ENCODE results near the gene TIFAB.

Gene TIFAB

DNA sequence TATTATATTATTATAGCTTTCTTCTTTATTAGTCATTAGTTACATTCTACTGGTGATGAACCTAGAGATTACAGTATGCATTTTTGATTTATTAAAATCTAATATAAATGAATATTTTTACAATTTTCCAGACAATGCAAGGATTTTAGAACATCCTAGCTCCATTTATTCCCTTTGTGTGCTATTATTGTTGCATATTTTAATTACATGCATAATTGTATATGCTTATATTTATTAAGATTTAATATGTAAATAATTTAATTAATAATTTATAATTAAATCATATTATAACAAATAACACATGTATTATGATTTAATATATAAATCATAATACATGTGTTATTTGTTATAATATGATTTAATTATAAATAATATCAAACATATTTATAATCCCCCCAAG, 29.7 kb downstream of the TIFAB start:
- Histone ChIP-seq H3K4me1 (ENCODE audit: control insufficient read depth, insufficient read depth, low read length) (no peaks in the 10 kb centered on the region), H3K9me3 (ENCODE audit: control insufficient read depth, insufficient read depth, low read depth, low read length) (no peaks in the 10 kb centered on the region; the same call in 1 of the 2 replicates), H3K36me3 (ENCODE audit: control insufficient read depth in 2 of 2, insufficient read depth in 1 of 2, low read length in 2 of 2) (no peaks in the 10 kb centered on the region), H3K27ac (ENCODE audit: extremely low read depth, low read depth, low read length) (no peak overlapping the region), H3K4me3 (ENCODE audit: low read depth, low read length) (no peak overlapping the region)
- CTCF ChIA-PET = interaction anchor here (1.2 to 1.7 kb wide), 2 partner anchors 35 to 144 kb away, joined by 3 to 4 read pairs; no protein-coding TSS in a partner anchor
- TF ChIP-seq REPIN1 (tag by site-specific recombination; IDR thresholded peaks at IDR 0.05; ENCODE audit: low read depth) (no peak), GFI1B (tag by site-specific recombination; IDR thresholded peaks at IDR 0.05) (no peak), ZNF292 (tag by site-specific recombination; IDR thresholded peaks at IDR 0.05; ENCODE audit: borderline replicate concordance, low read depth) (no peak), INSM2 (tag by site-specific recombination; IDR thresholded peaks at IDR 0.05) (no peak), ZNF629 (tag by site-specific recombination; IDR thresholded peaks at IDR 0.05) (no peak)
- POLR2A ChIA-PET = no interaction called here

DNA sequence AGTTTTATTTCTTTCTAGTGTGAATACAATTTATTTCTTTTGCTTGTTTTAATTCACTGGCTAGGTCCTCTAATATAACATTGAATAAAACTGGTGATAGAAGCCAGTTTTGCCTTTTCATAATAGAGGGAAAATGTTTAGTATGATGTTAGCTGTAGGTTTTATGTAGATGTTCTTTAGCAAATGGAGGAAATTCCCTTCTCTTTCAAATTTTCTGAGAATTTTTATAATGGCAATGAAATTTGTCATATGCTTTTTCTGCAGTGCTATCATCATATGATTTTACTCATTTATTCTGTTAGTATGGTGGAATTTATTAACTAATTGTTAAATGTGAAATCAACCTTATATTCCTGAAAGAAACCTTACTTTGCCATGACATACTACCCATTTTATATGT, 35.1 kb downstream of the TIFAB start:
- TF ChIP-seq, protein P1, sequence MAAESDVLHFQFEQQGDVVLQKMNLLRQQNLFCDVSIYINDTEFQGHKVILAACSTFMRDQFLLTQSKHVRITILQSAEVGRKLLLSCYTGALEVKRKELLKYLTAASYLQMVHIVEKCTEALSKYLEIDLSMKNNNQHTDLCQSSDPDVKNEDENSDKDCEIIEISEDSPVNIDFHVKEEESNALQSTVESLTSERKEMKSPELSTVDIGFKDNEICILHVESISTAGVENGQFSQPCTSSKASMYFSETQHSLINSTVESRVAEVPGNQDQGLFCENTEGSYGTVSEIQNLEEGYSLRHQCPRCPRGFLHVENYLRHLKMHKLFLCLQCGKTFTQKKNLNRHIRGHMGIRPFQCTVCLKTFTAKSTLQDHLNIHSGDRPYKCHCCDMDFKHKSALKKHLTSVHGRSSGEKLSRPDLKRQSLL (tag by site-specific recombination; IDR thresholded peaks at IDR 0.05) = no peak
- TF ChIP-seq ZNF335 (tag by site-specific recombination; conservative IDR thresholded peaks at IDR 0.05) (no peak), ZFHX2 (tag by site-specific recombination; conservative IDR thresholded peaks at IDR 0.05) (no peak), HIC1 (tag by site-specific recombination; IDR thresholded peaks at IDR 0.05) (no peak), ZNF324 (tag by site-specific recombination; IDR thresholded peaks at IDR 0.05) (no peak), ZNF561 (tag by site-specific recombination; IDR thresholded peaks at IDR 0.05; ENCODE audit: borderline replicate concordance) (no peak), ZNF48 (tag by site-specific recombination; IDR thresholded peaks at IDR 0.05) (no peak)
- H3K4me3 ChIP-seq (ENCODE audit: low read depth, low read length) = no peak overlapping the region
- ChIA-PET CTCF (no interaction called here), POLR2A (no interaction called here)
- no peak overlapping the region for H3K27ac ChIP-seq (ENCODE audit: extremely low read depth, low read depth, low read length)
- H3K9me3 ChIP-seq (ENCODE audit: control insufficient read depth, insufficient read depth, low read depth, low read length) = no peaks in the 10 kb centered on the region; the same call in 1 of the 2 replicates
- no peaks in the 10 kb centered on the region for H3K36me3 ChIP-seq (ENCODE audit: control insufficient read depth in 2 of 2, insufficient read depth in 1 of 2, low read length in 2 of 2)
- H3K4me1 ChIP-seq (ENCODE audit: control insufficient read depth, insufficient read depth, low read length) = no peaks in the 10 kb centered on the region

GRCh38 chr5:135405082-135405481, 47.1 kb downstream of the TIFAB start:
- TF ChIP-seq, protein P2, sequence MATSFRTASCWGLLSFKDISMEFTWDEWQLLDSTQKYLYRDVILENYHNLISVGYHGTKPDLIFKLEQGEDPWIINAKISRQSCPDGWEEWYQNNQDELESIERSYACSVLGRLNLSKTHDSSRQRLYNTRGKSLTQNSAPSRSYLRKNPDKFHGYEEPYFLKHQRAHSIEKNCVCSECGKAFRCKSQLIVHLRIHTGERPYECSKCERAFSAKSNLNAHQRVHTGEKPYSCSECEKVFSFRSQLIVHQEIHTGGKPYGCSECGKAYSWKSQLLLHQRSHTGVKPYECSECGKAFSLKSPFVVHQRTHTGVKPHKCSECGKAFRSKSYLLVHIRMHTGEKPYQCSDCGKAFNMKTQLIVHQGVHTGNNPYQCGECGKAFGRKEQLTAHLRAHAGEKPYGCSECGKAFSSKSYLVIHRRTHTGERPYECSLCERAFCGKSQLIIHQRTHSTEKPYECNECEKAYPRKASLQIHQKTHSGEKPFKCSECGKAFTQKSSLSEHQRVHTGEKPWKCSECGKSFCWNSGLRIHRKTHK (tag by site-specific recombination; IDR thresholded peaks at IDR 0.05) = no peak
- no peak for TF ChIP-seq ZNF660 (tag by site-specific recombination; IDR thresholded peaks at IDR 0.05)
- TF ChIP-seq ZNF664 (tag by site-specific recombination; IDR thresholded peaks at IDR 0.05) = peak; percentile 48
- TF ChIP-seq PRDM2 (tag by site-specific recombination; IDR thresholded peaks at IDR 0.05; ENCODE audit: borderline replicate concordance) = no peak
- POLR2A ChIA-PET = no interaction called here
- no peaks in the 10 kb centered on the region for H3K9me3 ChIP-seq (ENCODE audit: control insufficient read depth, insufficient read depth, low read depth, low read length)
- H3K4me1 ChIP-seq (ENCODE audit: control insufficient read depth, insufficient read depth, low read length) = peaks cover 5% of the 10 kb centered on the region; the same call in 1 of the 2 replicates
- no peak overlapping the region for H3K27ac ChIP-seq (ENCODE audit: extremely low read depth, low read depth, low read length)
- CTCF ChIA-PET = interaction anchor here (3.2 kb wide), 1 partner anchor 21 kb away, joined by 19 read pairs; no protein-coding TSS in a partner anchor
- H3K4me3 ChIP-seq (ENCODE audit: low read depth, low read length) = no peak overlapping the region
- H3K36me3 ChIP-seq (ENCODE audit: control insufficient read depth in 2 of 2, insufficient read depth in 1 of 2, low read length in 2 of 2) = no peaks in the 10 kb centered on the region
